ENCODE results near the gene KCTD18.

- TF ChIP-seq ZBTB7A (IDR thresholded peaks at IDR 0.05; ENCODE audit: low read depth): no peak
- TF ChIP-seq RAD21 (IDR thresholded peaks at IDR 0.05; ENCODE audit: low read depth): no peak
- no peak for TF ChIP-seq USF1 (IDR thresholded peaks at IDR 0.05)
- no peak for TF ChIP-seq EGR1 (IDR thresholded peaks at IDR 0.05)
- TF ChIP-seq MAX (IDR thresholded peaks at IDR 0.05): no peak
- TF ChIP-seq CEBPB (IDR thresholded peaks at IDR 0.05): no peak
- no peak for TF ChIP-seq TCF12 (IDR thresholded peaks at IDR 0.05; ENCODE audit: low read depth)
- TF ChIP-seq YY1 (IDR thresholded peaks at IDR 0.05; ENCODE audit: low read depth): no peak
- no peak for TF ChIP-seq TAF1 (IDR thresholded peaks at IDR 0.05; ENCODE audit: low read depth)
- no peak for TF ChIP-seq EP300 (IDR thresholded peaks at IDR 0.05; ENCODE audit: borderline replicate concordance)
- TF ChIP-seq TEAD4 (IDR thresholded peaks at IDR 0.05): no peak
- TF ChIP-seq FOXM1 (IDR thresholded peaks at IDR 0.05; ENCODE audit: borderline replicate concordance, low read depth): no peak
- no peak for TF ChIP-seq NFIC (IDR thresholded peaks at IDR 0.05)
These were observed 66.5 kb downstream of the KCTD18 start for GRCh38 chr2:200443376-200443775.

Measured in Ishikawa (cell line).